HepG2 (cell line): ENCODE results near the gene PSAP. TPM values are rescaled to one million over a fixed set of nuclear protein-coding genes. Genes with fewer than 3 reads are reported as not detected.

Experiments used
- ATAC-seq: fragments of 200-7000 bp; cut with Tn5 transposase; 3 replicates; pipeline ENCODE4 v1.9.1; 2020; ENCODE audit warnings: mild to moderate bottlenecking, moderate library complexity
- BruUV-seq: library from RNA; stranded (reverse); fragments of 400-500 nt; replicated peaks from 2 replicates; lab custom pipeline; 2021; lab: Mats Ljungman, UMichigan
- CTCF ChIA-PET: fragments of 300-600 bp; formaldehyde crosslinking; extraction: SDS; loops from one replicate; lab custom pipeline; 2021; ENCODE audit warnings: low total read pairs, inconsistent platforms, low intra/inter-chr PET ratio; lab: Yijun Ruan, JAX
- POLR2A ChIA-PET: fragments of 350-600 bp; sonication (Branson Sonifier 250); formaldehyde crosslinking; loops from one replicate; lab custom pipeline; 2020; ENCODE audit warnings: antibody characterized with exemption, inconsistent platforms; lab: Yijun Ruan, JAX
- DNase-seq: peaks from one replicate; pipeline ENCODE4 v3.0.0-alpha.2; 2015; ENCODE audit warnings: low spot score
- FAIRE-seq: peaks from 3 replicates; lab custom pipeline; 2011; peaks lifted over from hg19 to GRCh38; lab: Jason Lieb, UNC
- H2AFZ ChIP-seq: one replicate; pipeline ENCODE4 v1.6.1; 2011; ENCODE audit warnings: low read length, inconsistent platforms
- H3K27ac ChIP-seq: fragments of 300-600 bp; 3 replicates; pipeline ENCODE4 v1.8.0; 2011; ENCODE audit warnings: mixed run types, mild to moderate bottlenecking, mixed read lengths, low read length, inconsistent platforms; ENCODE audit not compliant: insufficient read depth; ENCODE audit errors: extremely low read length
- H3K27me3 ChIP-seq, 2 experiments: fragments of 200-600 bp in 1 of 2; 2 replicates in 1 of 2; 3 replicates in 1 of 2; pipeline versions ENCODE4 v1.6.0 to v1.8.0; 2011; ENCODE audit warnings: low read length in 2 of 2, mild to moderate bottlenecking in 2 of 2, moderate library complexity in 2 of 2, inconsistent platforms in 1 of 2; ENCODE audit not compliant: insufficient read depth in 2 of 2, control insufficient read depth in 1 of 2
- H3K36me3 ChIP-seq, 2 experiments: fragments of 200-600 bp in 1 of 2; replicated peaks in 1 of 2; 2 replicates in 1 of 2; 3 replicates in 1 of 2; pipeline versions ENCODE4 v1.5.1 to v1.8.0; 2011; ENCODE audit warnings: low read length in 2 of 2, inconsistent platforms in 1 of 2; ENCODE audit not compliant: insufficient read depth in 2 of 2, control insufficient read depth in 1 of 2
- H3K4me1 ChIP-seq: 2 replicates; pipeline ENCODE4 v1.5.1; 2012; ENCODE audit warnings: low read length, inconsistent platforms; ENCODE audit not compliant: insufficient read depth
- H3K4me2 ChIP-seq: 2 replicates; pipeline ENCODE4 v1.6.0; 2011; ENCODE audit warnings: low read depth, low read length, inconsistent platforms
- H3K4me3 ChIP-seq, 3 experiments: fragments of 200-600 bp in 1 of 3; sonication (generic), shearing (Covaris generic) in 1 of 3; replicated peaks in 1 of 3; 2 replicates each; pipeline ENCODE4 v1.5.1; 2011 to 2016; ENCODE audit warnings: low read length in 3 of 3, inconsistent platforms in 2 of 3, low read depth in 2 of 3, mild to moderate bottlenecking in 2 of 3, control low read depth in 1 of 3, mixed read lengths in 1 of 3; ENCODE audit not compliant: insufficient read depth in 1 of 3
- H3K79me2 ChIP-seq: one replicate; pipeline ENCODE4 v1.6.1; 2011; ENCODE audit warnings: low read length, inconsistent platforms; ENCODE audit not compliant: insufficient read depth
- H3K9ac ChIP-seq: 2 replicates; pipeline ENCODE4 v1.6.0; 2011; ENCODE audit warnings: mild to moderate bottlenecking, low read depth, low read length, inconsistent platforms; ENCODE audit not compliant: insufficient read depth
- H3K9me3 ChIP-seq: 2 replicates; pipeline ENCODE4 v1.5.1; 2012; ENCODE audit warnings: mild to moderate bottlenecking, low read length
- H4K20me1 ChIP-seq: 2 replicates; pipeline ENCODE4 v1.6.0; 2011; ENCODE audit warnings: inconsistent platforms, mild to moderate bottlenecking, low read length, moderate library complexity; ENCODE audit not compliant: insufficient read depth
- CREB1 ChIP-seq, 2 experiments: fragments of 450-650 bp in 1 of 2; IDR thresholded peaks; 2 replicates each; pipeline ENCODE4 v1.6.1; 2016 to 2017; ENCODE audit warnings: control low read depth in 1 of 2, mild to moderate bottlenecking in 1 of 2, missing compliant biosample characterization in 1 of 2, missing genetic modification characterization in 1 of 2
- FOXO1 ChIP-seq: sonication (generic); formaldehyde crosslinking; IDR thresholded peaks from 2 replicates; pipeline ENCODE4 v1.4.0; 2020; ENCODE audit warnings: missing genetic modification reagents
- HDAC1 ChIP-seq: sonication (generic); formaldehyde crosslinking; IDR thresholded peaks from 2 replicates; pipeline ENCODE4 v1.5.1; 2020; ENCODE audit warnings: mild to moderate bottlenecking, missing genetic modification reagents
- KLF13 ChIP-seq: sonication (generic); formaldehyde crosslinking; IDR thresholded peaks from 2 replicates; pipeline ENCODE4 v1.4.0; 2020; ENCODE audit warnings: mild to moderate bottlenecking, missing genetic modification reagents
- MTF1 ChIP-seq: sonication (generic); formaldehyde crosslinking; IDR thresholded peaks from 2 replicates; pipeline ENCODE4 v1.5.0; 2020; ENCODE audit warnings: missing genetic modification reagents
- SMARCE1 ChIP-seq: fragments of 450-650 bp; IDR thresholded peaks from 2 replicates; pipeline ENCODE4 v1.6.1; 2017; ENCODE audit warnings: borderline replicate concordance
- TAF15 ChIP-seq: fragments of 200-400 bp; formaldehyde crosslinking; IDR thresholded peaks from one replicate; pipeline ENCODE4 v1.6.1; 2018; ENCODE audit warnings: mild to moderate bottlenecking, low read depth, low read length; ENCODE audit not compliant: poor library complexity, severe bottlenecking
- ZNF232 ChIP-seq: sonication (generic); formaldehyde crosslinking; IDR thresholded peaks from 2 replicates; pipeline ENCODE4 v1.4.0; 2020; ENCODE audit warnings: missing genetic modification reagents, borderline replicate concordance
- ZNF235 ChIP-seq: sonication (generic); formaldehyde crosslinking; IDR thresholded peaks from 2 replicates; pipeline ENCODE4 v1.8.1; 2023; ENCODE audit warnings: mild to moderate bottlenecking, missing genetic modification reagents, borderline replicate concordance
- ZNF598 ChIP-seq: sonication (generic); formaldehyde crosslinking; IDR thresholded peaks from 2 replicates; pipeline ENCODE4 v1.5.1; 2020; ENCODE audit warnings: mild to moderate bottlenecking, missing genetic modification reagents, borderline replicate concordance
- WGBS: methylation state at CpG from one replicate; pipeline ENCODE4 v1.1.6; 2017; ENCODE audit warnings: low lambda C conversion rate; 5-methylcytosine and 5-hydroxymethylcytosine counted together
- in situ Hi-C: cut with HindIII; loops from 2 replicates; pipeline ENCODE4 v1.10.0; 2017; ENCODE audit warnings: low pct_unique_long_range_greater_than_20kb; ENCODE audit not compliant: extremely low pct_ligation_motif_present
- intact Hi-C: fragments of 100-400 bp; cut with micrococcal nuclease; formaldehyde crosslinking; loops from one replicate; pipeline ENCODE4 v1.10.0; 2022; ENCODE audit not compliant: unreplicated experiment
- polyA plus RNA-seq, 8 experiments: library from polyadenylated mRNA; depleted of rRNA in 3 of 8; stranded (reverse) in 7 of 8; unstranded in 1 of 8; fragments of >200 nt; fragmentation: Illumina TruSeq in 4 of 8; extraction: Trizol in 4 of 8; gene quantifications; 2 replicates each; pipeline versions ENCODE4 v1.2.1 to v1.2.3, GENCODE V29; 2011 to 2016; ENCODE audit warnings: low read depth in 4 of 8, missing spikeins in 1 of 8, mixed read lengths in 1 of 8; ENCODE audit not compliant: insufficient read depth in 1 of 8
- total RNA-seq, 5 experiments: library from RNA; depleted of rRNA; stranded (reverse); fragments of >200 nt; fragmentation: Illumina TruSeq; extraction: Trizol; gene quantifications; 2 replicates each; pipeline ENCODE4 v1.2.3, GENCODE V29; 2016; ENCODE audit warnings: low read depth in 1 of 5
- TF ChIP-seq, protein P1 (sequence below): sonication (generic); formaldehyde crosslinking; conservative IDR thresholded peaks from 2 replicates; pipeline ENCODE4 v1.4.0; 2020; ENCODE audit warnings: mild to moderate bottlenecking, missing genetic modification reagents, moderate library complexity
- TF ChIP-seq, protein P2 (sequence below): conservative IDR thresholded peaks from 2 replicates; pipeline ENCODE4 v1.6.1; 2018; ENCODE audit warnings: missing genetic modification reagents
- TF ChIP-seq, protein P3 (sequence below): sonication (generic); formaldehyde crosslinking; conservative IDR thresholded peaks from 2 replicates; pipeline ENCODE4 v1.8.0; 2022; ENCODE audit warnings: low read depth, missing genetic modification reagents
- TF ChIP-seq, protein P4 (sequence below): IDR thresholded peaks from 2 replicates; pipeline ENCODE4 v1.6.1; 2016; ENCODE audit warnings: low read depth

The PSAP gene
- total and polyA plus RNA-seq, 2 of the 13 experiments (the other 11 are each of a cell fraction or from before 2014, with no cell fraction given), result 323 to 643 TPM

DNA sequence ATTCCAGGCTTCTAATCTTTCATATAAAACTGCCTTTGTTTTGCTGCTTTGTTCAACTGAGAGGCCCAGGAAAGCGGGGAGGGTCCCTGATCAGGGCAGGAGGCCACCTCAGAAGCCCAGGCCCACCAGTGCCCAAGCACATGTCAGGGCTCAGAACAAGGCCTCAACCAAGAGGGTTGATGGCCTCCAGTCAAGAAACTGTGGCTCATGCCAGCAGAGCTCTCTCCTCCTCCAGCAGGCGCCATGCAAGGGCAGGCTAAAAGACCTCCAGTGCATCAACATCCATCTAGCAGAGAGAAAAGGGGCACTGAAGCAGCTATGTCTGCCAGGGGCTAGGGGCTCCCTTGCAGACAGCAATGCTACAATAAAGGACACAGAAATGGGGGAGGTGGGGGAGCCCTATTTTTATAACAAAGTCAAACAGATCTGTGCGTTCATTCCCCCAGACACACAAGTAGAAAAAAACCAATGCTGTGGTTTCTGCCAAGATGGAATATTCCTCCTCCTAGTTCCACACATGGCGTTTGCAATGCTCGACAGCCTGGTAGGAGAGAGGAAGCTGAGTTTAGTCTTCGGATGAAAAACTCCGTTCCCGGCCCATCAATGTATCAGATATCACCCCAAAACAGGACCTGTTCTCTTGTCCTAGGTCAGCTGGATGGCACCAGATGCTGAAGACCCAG, 34.0 kb downstream of the PSAP start:
- in situ Hi-C loops (no loop called here), intact Hi-C loops (no loop called here)
- no peak for FAIRE-seq
- Histone ChIP-seq H3K27me3 (no peaks in the 10 kb centered on the region), H3K79me2 (no peaks in the 10 kb centered on the region), H3K36me3 (peaks cover 48 to 67% of the 10 kb centered on the region in 2 experiments), H3K9ac (no peak overlapping the region), H2AFZ (no peak overlapping the region)
- ChIA-PET CTCF (no interaction called here), POLR2A (no interaction called here)
- no peak for ATAC-seq
- TF ChIP-seq HDAC1 (CRISPR knock-in tag), result no peak
- TF ChIP-seq, protein P1, sequence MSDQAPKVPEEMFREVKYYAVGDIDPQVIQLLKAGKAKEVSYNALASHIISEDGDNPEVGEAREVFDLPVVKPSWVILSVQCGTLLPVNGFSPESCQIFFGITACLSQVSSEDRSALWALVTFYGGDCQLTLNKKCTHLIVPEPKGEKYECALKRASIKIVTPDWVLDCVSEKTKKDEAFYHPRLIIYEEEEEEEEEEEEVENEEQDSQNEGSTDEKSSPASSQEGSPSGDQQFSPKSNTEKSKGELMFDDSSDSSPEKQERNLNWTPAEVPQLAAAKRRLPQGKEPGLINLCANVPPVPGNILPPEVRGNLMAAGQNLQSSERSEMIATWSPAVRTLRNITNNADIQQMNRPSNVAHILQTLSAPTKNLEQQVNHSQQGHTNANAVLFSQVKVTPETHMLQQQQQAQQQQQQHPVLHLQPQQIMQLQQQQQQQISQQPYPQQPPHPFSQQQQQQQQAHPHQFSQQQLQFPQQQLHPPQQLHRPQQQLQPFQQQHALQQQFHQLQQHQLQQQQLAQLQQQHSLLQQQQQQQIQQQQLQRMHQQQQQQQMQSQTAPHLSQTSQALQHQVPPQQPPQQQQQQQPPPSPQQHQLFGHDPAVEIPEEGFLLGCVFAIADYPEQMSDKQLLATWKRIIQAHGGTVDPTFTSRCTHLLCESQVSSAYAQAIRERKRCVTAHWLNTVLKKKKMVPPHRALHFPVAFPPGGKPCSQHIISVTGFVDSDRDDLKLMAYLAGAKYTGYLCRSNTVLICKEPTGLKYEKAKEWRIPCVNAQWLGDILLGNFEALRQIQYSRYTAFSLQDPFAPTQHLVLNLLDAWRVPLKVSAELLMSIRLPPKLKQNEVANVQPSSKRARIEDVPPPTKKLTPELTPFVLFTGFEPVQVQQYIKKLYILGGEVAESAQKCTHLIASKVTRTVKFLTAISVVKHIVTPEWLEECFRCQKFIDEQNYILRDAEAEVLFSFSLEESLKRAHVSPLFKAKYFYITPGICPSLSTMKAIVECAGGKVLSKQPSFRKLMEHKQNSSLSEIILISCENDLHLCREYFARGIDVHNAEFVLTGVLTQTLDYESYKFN (CRISPR knock-in tag), result no peak
- TF ChIP-seq KLF13, result no peak
- TF ChIP-seq ZNF232 (CRISPR knock-in tag), result no peak
- TF ChIP-seq FOXO1 (CRISPR knock-in tag), result no peak
- TF ChIP-seq, protein P2, sequence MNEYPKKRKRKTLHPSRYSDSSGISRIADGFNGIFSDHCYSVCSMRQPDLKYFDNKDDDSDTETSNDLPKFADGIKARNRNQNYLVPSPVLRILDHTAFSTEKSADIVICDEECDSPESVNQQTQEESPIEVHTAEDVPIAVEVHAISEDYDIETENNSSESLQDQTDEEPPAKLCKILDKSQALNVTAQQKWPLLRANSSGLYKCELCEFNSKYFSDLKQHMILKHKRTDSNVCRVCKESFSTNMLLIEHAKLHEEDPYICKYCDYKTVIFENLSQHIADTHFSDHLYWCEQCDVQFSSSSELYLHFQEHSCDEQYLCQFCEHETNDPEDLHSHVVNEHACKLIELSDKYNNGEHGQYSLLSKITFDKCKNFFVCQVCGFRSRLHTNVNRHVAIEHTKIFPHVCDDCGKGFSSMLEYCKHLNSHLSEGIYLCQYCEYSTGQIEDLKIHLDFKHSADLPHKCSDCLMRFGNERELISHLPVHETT (CRISPR knock-in tag), result no peak
- TF ChIP-seq, protein P3, sequence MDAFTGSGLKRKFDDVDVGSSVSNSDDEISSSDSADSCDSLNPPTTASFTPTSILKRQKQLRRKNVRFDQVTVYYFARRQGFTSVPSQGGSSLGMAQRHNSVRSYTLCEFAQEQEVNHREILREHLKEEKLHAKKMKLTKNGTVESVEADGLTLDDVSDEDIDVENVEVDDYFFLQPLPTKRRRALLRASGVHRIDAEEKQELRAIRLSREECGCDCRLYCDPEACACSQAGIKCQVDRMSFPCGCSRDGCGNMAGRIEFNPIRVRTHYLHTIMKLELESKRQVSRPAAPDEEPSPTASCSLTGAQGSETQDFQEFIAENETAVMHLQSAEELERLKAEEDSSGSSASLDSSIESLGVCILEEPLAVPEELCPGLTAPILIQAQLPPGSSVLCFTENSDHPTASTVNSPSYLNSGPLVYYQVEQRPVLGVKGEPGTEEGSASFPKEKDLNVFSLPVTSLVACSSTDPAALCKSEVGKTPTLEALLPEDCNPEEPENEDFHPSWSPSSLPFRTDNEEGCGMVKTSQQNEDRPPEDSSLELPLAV, result no peak
- TF ChIP-seq SMARCE1, result no peak
- TF ChIP-seq ZNF598, result no peak
- no peak for TF ChIP-seq MTF1 (CRISPR knock-in tag)
- TF ChIP-seq ZNF235, result no peak
- TF ChIP-seq, protein P4, sequence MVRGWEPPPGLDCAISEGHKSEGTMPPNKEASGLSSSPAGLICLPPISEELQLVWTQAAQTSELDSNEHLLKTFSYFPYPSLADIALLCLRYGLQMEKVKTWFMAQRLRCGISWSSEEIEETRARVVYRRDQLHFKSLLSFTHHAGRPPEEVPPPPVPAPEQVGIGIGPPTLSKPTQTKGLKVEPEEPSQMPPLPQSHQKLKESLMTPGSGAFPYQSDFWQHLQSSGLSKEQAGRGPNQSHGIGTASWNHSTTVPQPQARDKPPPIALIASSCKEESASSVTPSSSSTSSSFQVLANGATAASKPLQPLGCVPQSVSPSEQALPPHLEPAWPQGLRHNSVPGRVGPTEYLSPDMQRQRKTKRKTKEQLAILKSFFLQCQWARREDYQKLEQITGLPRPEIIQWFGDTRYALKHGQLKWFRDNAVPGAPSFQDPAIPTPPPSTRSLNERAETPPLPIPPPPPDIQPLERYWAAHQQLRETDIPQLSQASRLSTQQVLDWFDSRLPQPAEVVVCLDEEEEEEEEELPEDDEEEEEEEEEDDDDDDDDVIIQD (CRISPR knock-in tag), result no peak
- no peak for TF ChIP-seq TAF15
- TF ChIP-seq CREB1 (IDR thresholded peaks at IDR 0.05), result no peak
- TF ChIP-seq CREB1 (CRISPR knock-in tag; IDR thresholded peaks at IDR 0.05), result no peak
- TF ChIP-seq, all 625 proteins: peak for 0
- Histone ChIP-seq H3K4me3 (no peak overlapping the region), H3K4me1 (no peaks in the 10 kb centered on the region), H3K27ac (no peak overlapping the region), H3K4me2 (no peak overlapping the region), H3K9me3 (no peaks in the 10 kb centered on the region), H4K20me1 (no peaks in the 10 kb centered on the region)
- BruUV-seq, result TSS peak; percentile 71
- WGBS, result 93% methylated on average over 8 of the region's 8 CpGs
- no peak for DNase-seq
